Non-pigmented ciliary epithelial cell (primary cell): ENCODE measurements around the gene FMN1.

Experiments
- DNase-seq: peaks from one replicate; pipeline ENCODE4 v3.0.0-alpha.2; 2010; ENCODE audit warnings: low read depth

The FMN1 gene

GRCh38 chr15:33201491-33202231 is 7.1 kb upstream of the FMN1 start:
- no peak for DNase-seq

DNA sequence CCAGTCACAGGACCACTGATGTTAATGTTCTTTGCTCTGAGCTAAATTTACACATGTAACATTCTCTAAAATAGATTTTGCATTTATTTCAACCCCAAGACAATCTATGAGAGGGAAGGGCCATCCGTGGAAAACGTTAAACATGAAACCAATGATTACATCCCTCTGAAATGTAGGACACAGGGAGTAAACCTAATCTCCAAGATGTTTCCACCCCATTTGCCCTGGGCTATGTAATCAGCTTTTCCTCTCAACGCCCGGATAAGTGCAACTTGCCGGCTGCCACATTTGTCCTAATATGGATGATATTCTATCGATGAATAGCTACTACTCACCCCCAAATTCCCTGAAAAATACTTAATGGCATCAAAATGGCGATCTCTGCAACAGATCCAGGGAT is 6.4 kb upstream of the FMN1 start:
- DNase-seq = no peak

- DNase-seq = no peak
Measured at GRCh38 chr15:33200444-33200843, 5.9 kb upstream of the FMN1 start.

DNA sequence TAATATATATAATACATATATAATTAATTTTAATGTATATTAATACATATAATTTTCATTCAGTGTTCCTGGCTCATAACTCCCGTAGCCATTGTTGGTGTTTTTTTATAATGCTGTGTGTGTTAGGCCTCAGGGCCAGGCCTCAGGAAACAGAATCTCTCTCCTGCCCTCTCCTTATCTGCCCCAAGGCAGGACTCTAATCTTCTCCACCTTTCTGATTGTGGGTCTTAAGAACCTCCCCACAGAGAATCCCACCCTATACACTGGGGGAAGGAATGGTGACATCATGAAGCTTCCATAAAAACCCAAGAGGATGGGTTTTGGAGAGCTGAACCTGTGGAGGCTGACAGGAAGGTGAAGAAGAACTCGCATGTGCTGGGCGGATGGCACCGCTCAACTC is 4.0 kb upstream of the FMN1 start:
- no peak for DNase-seq

GRCh38 chr15:33197636-33198035 is 3.1 kb upstream of the FMN1 start:
- DNase-seq = no peak

GRCh38 chr15:33194237-33194636 is 277 bp downstream of the FMN1 start:
- no peak for DNase-seq

DNA sequence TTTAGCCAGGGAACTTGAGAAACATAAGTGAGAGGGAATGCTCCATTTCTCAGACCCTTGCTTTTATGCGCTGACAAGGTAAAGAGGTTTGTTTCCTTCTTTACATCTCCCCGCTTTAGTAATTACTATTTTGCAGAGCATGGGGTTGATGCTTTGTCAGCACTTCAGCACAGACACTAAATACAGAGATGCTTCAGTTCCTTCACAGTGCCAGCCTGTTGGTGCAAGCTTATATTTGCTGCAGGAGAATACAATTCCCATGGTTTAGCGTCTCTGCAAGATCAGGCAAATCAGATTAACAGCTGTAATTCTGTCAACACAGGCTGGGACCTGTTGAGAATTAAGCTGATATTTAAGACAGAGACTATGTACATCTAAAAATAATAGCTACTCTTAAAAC is 2.9 kb downstream of the FMN1 start:
- no peak for DNase-seq

DNA sequence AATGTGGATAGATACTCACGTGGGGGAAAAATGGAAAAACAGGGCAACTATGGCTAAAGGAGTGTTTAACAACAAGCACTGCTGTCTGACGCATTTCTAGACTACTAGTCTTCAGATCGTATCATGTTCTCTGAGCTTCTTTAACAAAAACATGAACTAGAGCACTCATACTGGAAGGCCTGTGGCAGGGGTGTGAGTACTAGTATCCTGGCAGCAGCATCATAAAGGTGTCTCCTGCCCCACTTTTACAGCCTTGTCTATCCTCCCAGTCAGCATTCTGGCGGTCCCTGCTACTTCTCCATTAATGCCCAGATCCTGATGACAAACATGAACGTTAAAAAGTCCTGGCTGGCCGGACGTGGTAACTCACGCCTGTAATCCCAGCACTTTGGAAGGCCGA is 4.0 kb downstream of the FMN1 start:
- DNase-seq = no peak

DNA sequence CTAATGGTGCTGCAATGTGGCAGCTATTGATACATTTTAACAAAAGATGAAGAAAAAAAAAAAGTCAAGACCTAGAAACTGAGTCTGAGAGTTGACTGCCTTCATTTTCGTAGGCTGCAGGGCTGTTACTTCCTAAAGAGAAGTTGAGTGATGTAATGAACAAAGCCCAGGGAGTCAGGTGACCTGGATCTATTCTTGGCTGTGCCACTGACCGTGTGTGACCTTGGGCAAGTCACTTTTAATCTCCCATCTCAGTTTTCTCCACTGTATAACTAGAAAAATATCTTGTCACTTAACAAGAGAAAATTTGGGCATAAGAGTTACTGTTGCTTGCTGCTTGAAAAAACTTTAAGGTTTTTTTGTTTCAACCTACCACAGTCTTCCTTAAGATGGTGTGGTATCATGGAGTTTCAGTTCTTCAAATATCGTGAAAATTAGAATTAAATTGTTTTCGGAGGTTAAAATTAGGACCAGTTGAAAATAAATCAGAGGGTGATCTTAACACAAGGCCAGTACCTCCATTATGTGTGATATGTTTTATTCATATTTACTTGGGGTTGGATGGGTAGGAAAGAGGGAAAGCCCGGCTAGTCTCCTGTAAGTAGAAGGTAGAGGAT is 5.8 kb downstream of the FMN1 start:
- no peak for DNase-seq

DNA sequence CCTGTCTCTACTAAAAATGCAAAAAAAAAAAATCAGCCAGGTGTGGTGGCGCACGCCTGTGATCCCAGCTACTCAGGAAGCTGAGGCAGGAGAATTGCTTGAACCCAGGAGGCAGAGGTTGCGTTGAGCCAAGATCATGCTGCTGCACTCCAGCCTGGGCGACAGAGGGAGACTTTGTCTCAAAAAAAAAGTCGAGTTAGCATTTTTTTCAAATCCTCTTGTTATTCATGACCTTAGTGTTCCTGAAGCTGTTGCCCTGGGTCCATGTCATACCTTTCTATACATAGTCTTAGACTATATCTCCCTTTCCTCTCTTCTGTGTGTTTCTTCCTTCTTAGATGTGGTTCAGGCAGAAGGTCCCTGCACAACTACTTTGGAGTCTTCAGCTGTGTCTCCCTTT is 6.4 kb downstream of the FMN1 start:
- no peak for DNase-seq

GRCh38 chr15:33183334-33183733 is 11.2 kb downstream of the FMN1 start:
- DNase-seq = no peak

GRCh38 chr15:33182926-33183325 is 11.6 kb downstream of the FMN1 start:
- no peak for DNase-seq

DNA sequence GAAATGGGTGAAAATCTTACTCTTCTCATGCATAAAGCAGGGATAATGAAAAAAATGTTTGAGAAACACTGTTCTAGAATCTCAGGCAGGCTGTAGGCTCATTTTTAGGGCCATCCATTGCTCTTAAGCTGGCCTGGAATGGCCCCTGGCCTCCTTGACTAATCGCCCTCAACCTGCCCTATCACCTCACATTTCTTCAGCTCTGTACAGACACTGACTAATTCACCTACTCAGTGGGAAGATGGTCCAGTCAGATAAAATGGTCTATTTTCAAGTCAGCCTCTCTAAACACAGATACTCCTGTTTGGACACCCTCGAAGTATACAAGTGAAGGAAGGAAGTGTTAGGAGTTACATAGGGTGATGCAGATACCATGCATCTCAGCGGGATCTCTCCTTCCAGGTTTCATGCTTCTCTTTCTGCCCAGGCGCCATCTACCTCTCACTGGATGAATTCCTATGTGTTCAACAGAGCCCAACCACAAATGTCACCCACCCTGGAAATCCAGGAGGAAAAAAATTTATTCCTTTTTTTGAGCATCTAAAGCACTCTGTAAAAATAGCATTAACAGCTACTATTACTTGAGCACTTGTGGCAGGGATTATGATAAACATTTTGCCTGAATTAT is 12.1 kb downstream of the FMN1 start:
- DNase-seq = no peak

DNA sequence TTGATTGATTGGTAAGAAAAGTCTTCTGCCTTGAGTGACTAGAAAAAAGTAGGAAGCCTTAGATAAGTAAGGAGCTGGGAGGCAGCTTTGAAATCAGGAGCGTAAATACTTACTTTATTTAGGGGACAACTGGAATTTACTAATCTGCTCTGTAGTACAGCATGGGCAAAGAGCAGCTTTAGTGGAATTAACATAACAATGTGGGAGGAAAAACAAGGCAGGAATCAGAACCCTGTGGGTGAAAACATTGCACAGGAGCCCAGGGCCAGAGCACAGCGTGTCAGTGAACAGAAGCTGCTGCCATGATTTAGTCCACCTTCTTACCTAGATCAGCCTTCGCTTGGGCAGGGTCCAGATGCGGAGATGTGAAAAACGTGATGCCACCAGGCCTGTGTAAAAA is 14.6 kb downstream of the FMN1 start:
- DNase-seq = no peak

- no peak for DNase-seq
Measured at GRCh38 chr15:33171202-33171601, 23.3 kb downstream of the FMN1 start.

DNA sequence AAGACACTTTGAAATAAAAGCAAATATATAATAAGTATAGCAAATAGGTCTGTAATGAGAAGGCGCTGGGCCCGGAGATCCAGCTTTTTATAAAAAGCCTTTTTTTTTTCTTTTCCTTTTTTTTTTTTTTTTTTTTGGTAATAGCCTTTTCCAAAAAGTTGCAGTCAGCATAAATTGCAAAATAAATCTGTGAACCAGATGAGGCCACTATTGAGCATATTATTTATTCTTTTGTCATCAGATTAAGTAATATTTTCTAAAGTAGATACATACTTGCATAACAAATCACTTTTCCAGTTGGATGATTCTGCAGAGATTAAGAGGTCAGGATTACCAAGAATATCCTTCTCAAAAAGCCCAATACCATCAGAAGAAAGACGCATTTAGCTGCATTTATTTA is 24.9 kb downstream of the FMN1 start:
- no peak for DNase-seq

GRCh38 chr15:33168444-33168843 is 26.1 kb downstream of the FMN1 start:
- no peak for DNase-seq

GRCh38 chr15:33163816-33164215 is 30.7 kb downstream of the FMN1 start:
- DNase-seq = no peak

GRCh38 chr15:33161209-33161608 is 33.3 kb downstream of the FMN1 start:
- no peak for DNase-seq

- no peak for DNase-seq
Measured at GRCh38 chr15:33160581-33161165, 33.8 kb downstream of the FMN1 start.

DNA sequence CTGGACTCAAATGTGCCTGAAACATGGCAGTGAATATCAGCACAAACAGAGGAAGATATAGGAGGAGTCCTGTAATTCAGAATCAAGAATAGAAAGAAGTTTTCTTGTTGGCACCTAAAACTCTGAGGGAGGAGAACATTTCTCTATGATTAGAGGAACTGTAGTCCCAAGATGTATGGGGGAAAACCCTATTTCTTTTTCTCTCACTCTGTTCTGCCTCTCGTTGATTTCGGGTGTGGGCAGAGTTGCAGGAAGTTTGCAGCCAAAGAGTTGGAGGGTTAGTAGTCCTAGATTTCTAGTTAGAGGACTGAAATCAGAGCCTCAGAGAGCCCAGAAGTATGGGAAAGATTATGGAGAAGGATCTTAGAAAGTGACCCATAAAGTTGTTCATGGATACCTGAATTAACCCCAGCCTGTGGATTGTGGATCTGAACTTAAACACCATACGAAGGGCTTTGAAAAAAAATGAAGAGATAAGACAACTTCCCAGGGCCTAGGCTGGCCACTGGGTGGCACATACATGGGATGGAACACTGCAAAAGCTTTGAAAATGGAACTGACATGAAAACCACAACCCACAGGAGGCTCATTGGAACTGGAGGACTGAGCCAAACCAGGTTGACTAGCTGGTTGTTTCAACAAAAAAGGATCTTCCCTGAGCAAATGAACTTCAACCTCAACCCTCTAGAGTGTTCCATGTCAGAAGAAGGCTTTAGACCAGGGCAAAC is 34.6 kb downstream of the FMN1 start:
- DNase-seq = no peak

DNA sequence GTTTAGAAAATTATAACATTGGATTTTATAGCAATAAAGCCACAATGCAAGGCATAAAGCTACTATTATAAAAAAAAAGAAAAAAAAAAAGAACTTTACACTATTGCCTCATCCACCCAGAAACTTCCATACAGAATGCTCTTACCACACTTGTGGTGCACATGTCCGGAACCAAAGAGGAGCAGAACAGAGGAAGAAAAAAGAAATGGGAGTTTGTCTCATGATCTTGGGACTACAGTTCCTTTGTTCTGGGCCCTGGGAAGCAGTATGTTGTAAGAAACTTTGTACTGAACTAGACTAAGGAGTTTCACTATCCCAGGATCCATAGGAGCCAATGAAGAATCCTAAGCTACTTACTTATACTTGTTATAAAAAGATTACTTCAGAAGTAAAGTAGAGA is 36.1 kb downstream of the FMN1 start:
- DNase-seq = no peak
